ENCODE measurements around the gene MGAT5B. TPM values are rescaled to one million over a fixed set of nuclear protein-coding genes. Genes with fewer than 3 reads are reported as not detected.

MGAT5B gene
- total RNA-seq, 5 donors from 2014 or later (not counting 1 experiment from before 2014, with no cell fraction given), result 0.15 to 2.4 (median 0.79) TPM

GRCh38 chr17:76872221-76872873 lies 4.1 kb downstream of the MGAT5B start:
- WGBS (ENCODE audit: insufficient coverage), result 54% methylated on average over 13 of the region's 14 CpGs
- POLR2A ChIA-PET, result no interaction called here
- no peak overlapping the region for H3K4me3 ChIP-seq (ENCODE audit: control insufficient read depth in 1 of 2, extremely low read depth in 1 of 2, low read length in 1 of 2)

GRCh38 chr17:76872874-76873221 lies 4.6 kb downstream of the MGAT5B start:
- Mint-ChIP-seq H3K27me3 (peaks cover 10 to 15% of the 10 kb centered on the region in 2 donors), H3K27ac (no peak overlapping the region), H3K9me3 (peaks cover 0 to 7% (median 6%) of the 10 kb centered on the region in 3 donors), H3K36me3 (peaks cover 3% of the 10 kb centered on the region), H3K4me1 (peaks cover 6 to 9% (median 7%) of the 10 kb centered on the region in 3 donors), H3K4me3 (no peak overlapping the region)
- Histone ChIP-seq H3K4me3 (ENCODE audit: control insufficient read depth in 1 of 2, extremely low read depth in 1 of 2, low read length in 1 of 2) (no peak overlapping the region), H3K36me3 (ENCODE audit: control insufficient read depth in 2 of 2, extremely low read depth in 1 of 2, insufficient read depth in 1 of 2, low read length in 1 of 2) (no peaks in the 10 kb centered on the region), H3K27me3 (replicated peaks in 1 of 2; ENCODE audit: control insufficient read depth in 2 of 2, extremely low read depth in 1 of 2, insufficient read depth in 2 of 2, low read length in 1 of 2) (peaks cover 0 to 36% of the 10 kb centered on the region in 2 experiments), H3K4me1 (ENCODE audit: control insufficient read depth in 1 of 2, extremely low read depth in 1 of 2, insufficient read depth in 2 of 2, low read length in 2 of 2) (peaks cover 2 to 15% of the 10 kb centered on the region in 2 experiments), H3K9me3 (no peaks in the 10 kb centered on the region), H3K27ac (ENCODE audit: low read length) (no peak overlapping the region)
- DNase-seq, result no peak
- ATAC-seq (replicated peaks in 1 of 4), result no peak
- ChIA-PET CTCF (interaction anchor here in 1 of 2 donors (0.7 to 1.2 kb wide), 2 partner anchors 184 to 734 kb away, joined by 3 read pairs; no protein-coding TSS in a partner anchor), POLR2A (no interaction called here)
- WGBS (ENCODE audit: insufficient coverage), result 71% methylated on average over 4 of the region's 9 CpGs

More at GRCh38 chr17:76872221-76872873, 4.1 kb downstream of the MGAT5B start:
- peaks cover 15 to 18% of the 10 kb centered on the region in 2 donors for H3K27me3 Mint-ChIP-seq
- peaks cover 3% of the 10 kb centered on the region for H3K36me3 Mint-ChIP-seq
- peaks cover 6 to 13% (median 11%) of the 10 kb centered on the region in 3 donors for H3K4me1 Mint-ChIP-seq
- Histone ChIP-seq H3K36me3 (ENCODE audit: control insufficient read depth in 2 of 2, extremely low read depth in 1 of 2, insufficient read depth in 1 of 2, low read length in 1 of 2) (no peaks in the 10 kb centered on the region), H3K27ac (ENCODE audit: low read length) (no peak overlapping the region), H3K27me3 (replicated peaks in 1 of 2; ENCODE audit: control insufficient read depth in 2 of 2, extremely low read depth in 1 of 2, insufficient read depth in 2 of 2, low read length in 1 of 2) (peaks cover 0 to 39% of the 10 kb centered on the region in 2 experiments), H3K4me1 (ENCODE audit: control insufficient read depth in 1 of 2, extremely low read depth in 1 of 2, insufficient read depth in 2 of 2, low read length in 2 of 2) (peaks cover 2 to 18% of the 10 kb centered on the region in 2 experiments), H3K9me3 (no peaks in the 10 kb centered on the region)
- H3K9me3 Mint-ChIP-seq, result peaks cover 0 to 7% (median 6%) of the 10 kb centered on the region in 3 donors
- DNase-seq (peak in 12 of 35 experiments; percentile 4 to 38 (median 14)), ATAC-seq (replicated peaks in 1 of 4) (peak in 1 of 4 experiments; percentile 23)
- CTCF ChIA-PET, result interaction anchor here in 1 of 2 donors (1.2 kb wide), 1 partner anchor 184 kb away, joined by 3 read pairs; no protein-coding TSS in a partner anchor
- no peak overlapping the region for H3K4me3 Mint-ChIP-seq
- no peak overlapping the region for H3K27ac Mint-ChIP-seq

- no peaks in the 10 kb centered on the region for H3K9me3 ChIP-seq
- ATAC-seq (replicated peaks in 1 of 4) (no peak), DNase-seq (no peak)
- peaks cover 0 to 40% of the 10 kb centered on the region in 2 experiments for H3K27me3 ChIP-seq (replicated peaks in 1 of 2; ENCODE audit: control insufficient read depth in 2 of 2, extremely low read depth in 1 of 2, insufficient read depth in 2 of 2, low read length in 1 of 2)
- H3K9me3 Mint-ChIP-seq, result peaks cover 0 to 7% (median 6%) of the 10 kb centered on the region in 3 donors
- ChIA-PET POLR2A (no interaction called here), CTCF (no interaction called here)
- peaks cover 3% of the 10 kb centered on the region for H3K36me3 Mint-ChIP-seq
- H3K4me3 Mint-ChIP-seq, result no peak overlapping the region
- no CpG with 5 or more reads among the region's 4 CpGs for WGBS (ENCODE audit: insufficient coverage)
- peaks cover 9 to 14% of the 10 kb centered on the region in 2 donors for H3K27me3 Mint-ChIP-seq
- peaks cover 6 to 8% (median 6%) of the 10 kb centered on the region in 3 donors for H3K4me1 Mint-ChIP-seq
- no peak overlapping the region for H3K27ac ChIP-seq (ENCODE audit: low read length)
- H3K27ac Mint-ChIP-seq, result no peak overlapping the region
- no peaks in the 10 kb centered on the region for H3K36me3 ChIP-seq (ENCODE audit: control insufficient read depth in 2 of 2, extremely low read depth in 1 of 2, insufficient read depth in 1 of 2, low read length in 1 of 2)
- H3K4me1 ChIP-seq (ENCODE audit: control insufficient read depth in 1 of 2, extremely low read depth in 1 of 2, insufficient read depth in 2 of 2, low read length in 2 of 2), result peaks cover under 1 to 11% of the 10 kb centered on the region in 2 experiments
- no peak overlapping the region for H3K4me3 ChIP-seq (ENCODE audit: control insufficient read depth in 1 of 2, extremely low read depth in 1 of 2, low read length in 1 of 2)
Measured at GRCh38 chr17:76873856-76874255, 5.7 kb downstream of the MGAT5B start.

- peaks cover 0 to 32% of the 10 kb centered on the region in 2 experiments for H3K27me3 ChIP-seq (replicated peaks in 1 of 2; ENCODE audit: control insufficient read depth in 2 of 2, extremely low read depth in 1 of 2, insufficient read depth in 2 of 2, low read length in 1 of 2)
- ChIA-PET POLR2A (no interaction called here), CTCF (no interaction called here)
- no peak overlapping the region for H3K4me3 Mint-ChIP-seq
- H3K27me3 Mint-ChIP-seq, result peaks cover 2% of the 10 kb centered on the region in 2 donors
- no peaks in the 10 kb centered on the region for H3K4me1 ChIP-seq (ENCODE audit: control insufficient read depth in 1 of 2, extremely low read depth in 1 of 2, insufficient read depth in 2 of 2, low read length in 2 of 2)
- no peak overlapping the region for H3K27ac ChIP-seq (ENCODE audit: low read length)
- H3K36me3 ChIP-seq (ENCODE audit: control insufficient read depth in 2 of 2, extremely low read depth in 1 of 2, insufficient read depth in 1 of 2, low read length in 1 of 2), result no peaks in the 10 kb centered on the region
- 83% methylated on average over 3 of the region's 9 CpGs for WGBS (ENCODE audit: insufficient coverage)
- DNase-seq (no peak), ATAC-seq (replicated peaks in 1 of 4) (no peak)
- no peak overlapping the region for H3K4me3 ChIP-seq (ENCODE audit: control insufficient read depth in 1 of 2, extremely low read depth in 1 of 2, low read length in 1 of 2)
- H3K4me1 Mint-ChIP-seq, result peaks cover under 1 to 4% (median 3%) of the 10 kb centered on the region in 3 donors
- no peak overlapping the region for H3K27ac Mint-ChIP-seq
- H3K9me3 ChIP-seq, result no peaks in the 10 kb centered on the region
- peaks cover 3% of the 10 kb centered on the region for H3K36me3 Mint-ChIP-seq
- peaks cover 0 to 7% (median 6%) of the 10 kb centered on the region in 3 donors for H3K9me3 Mint-ChIP-seq
Measured at GRCh38 chr17:76877437-76877836, 9.2 kb downstream of the MGAT5B start.

- 96% methylated on average over 3 of the region's 6 CpGs for WGBS (ENCODE audit: insufficient coverage)
Measured at GRCh38 chr17:76878568-76878967, 10.4 kb downstream of the MGAT5B start.

GRCh38 chr17:76879254-76879653 lies 11.1 kb downstream of the MGAT5B start:
- Mint-ChIP-seq H3K27ac (no peak overlapping the region), H3K9me3 (peaks cover 0 to 7% (median 6%) of the 10 kb centered on the region in 3 donors)
- no peak for ATAC-seq (replicated peaks in 1 of 4)

More at GRCh38 chr17:76878568-76878967, 10.4 kb downstream of the MGAT5B start:
- no peak overlapping the region for H3K27ac Mint-ChIP-seq
- H3K36me3 Mint-ChIP-seq, result peaks cover 3% of the 10 kb centered on the region
- no peak overlapping the region for H3K4me3 Mint-ChIP-seq
- POLR2A ChIA-PET, result no interaction called here
- Histone ChIP-seq H3K4me3 (ENCODE audit: control insufficient read depth in 1 of 2, extremely low read depth in 1 of 2, low read length in 1 of 2) (no peak overlapping the region), H3K36me3 (ENCODE audit: control insufficient read depth in 2 of 2, extremely low read depth in 1 of 2, insufficient read depth in 1 of 2, low read length in 1 of 2) (no peaks in the 10 kb centered on the region), H3K9me3 (no peaks in the 10 kb centered on the region), H3K27ac (ENCODE audit: low read length) (no peak overlapping the region), H3K27me3 (replicated peaks in 1 of 2; ENCODE audit: control insufficient read depth in 2 of 2, extremely low read depth in 1 of 2, insufficient read depth in 2 of 2, low read length in 1 of 2) (peaks cover 0 to 30% of the 10 kb centered on the region in 2 experiments), H3K4me1 (ENCODE audit: control insufficient read depth in 1 of 2, extremely low read depth in 1 of 2, insufficient read depth in 2 of 2, low read length in 2 of 2) (no peaks in the 10 kb centered on the region)
- ATAC-seq (replicated peaks in 1 of 4), result no peak
- H3K9me3 Mint-ChIP-seq, result peaks cover 0 to 7% (median 6%) of the 10 kb centered on the region in 3 donors
- peaks cover 0 to 2% of the 10 kb centered on the region in 2 donors for H3K27me3 Mint-ChIP-seq
- CTCF ChIA-PET, result interaction anchor here in 1 of 2 donors (1.3 kb wide), 1 partner anchor 178 kb away, joined by 5 read pairs; no protein-coding TSS in a partner anchor
- no peak for DNase-seq
- no peaks in the 10 kb centered on the region for H3K4me1 Mint-ChIP-seq

More at GRCh38 chr17:76879254-76879653, 11.1 kb downstream of the MGAT5B start:
- no peak for DNase-seq
- 82% methylated on average over 7 of the region's 14 CpGs for WGBS (ENCODE audit: insufficient coverage)
- no peak overlapping the region for H3K4me3 ChIP-seq (ENCODE audit: control insufficient read depth in 1 of 2, extremely low read depth in 1 of 2, low read length in 1 of 2)
- H3K36me3 ChIP-seq (ENCODE audit: control insufficient read depth in 2 of 2, extremely low read depth in 1 of 2, insufficient read depth in 1 of 2, low read length in 1 of 2), result no peaks in the 10 kb centered on the region
- POLR2A ChIA-PET, result interaction anchor here (0.5 to 0.7 kb wide), 2 partner anchors 21 to 152 kb away, joined by 3 read pairs; no protein-coding TSS in a partner anchor
- H3K9me3 ChIP-seq, result no peaks in the 10 kb centered on the region
- Mint-ChIP-seq H3K27me3 (peaks cover 0 to 2% of the 10 kb centered on the region in 2 donors), H3K4me1 (no peaks in the 10 kb centered on the region), H3K36me3 (peaks cover 3% of the 10 kb centered on the region), H3K4me3 (no peak overlapping the region)
- CTCF ChIA-PET, result interaction anchor here (0.5 to 1.3 kb wide), 2 partner anchors 177 to 445 kb away, joined by 5 to 13 read pairs; no protein-coding TSS in a partner anchor
- H3K27ac ChIP-seq (ENCODE audit: low read length), result no peak overlapping the region
- H3K4me1 ChIP-seq (ENCODE audit: control insufficient read depth in 1 of 2, extremely low read depth in 1 of 2, insufficient read depth in 2 of 2, low read length in 2 of 2), result no peaks in the 10 kb centered on the region
- H3K27me3 ChIP-seq (replicated peaks in 1 of 2; ENCODE audit: control insufficient read depth in 2 of 2, extremely low read depth in 1 of 2, insufficient read depth in 2 of 2, low read length in 1 of 2), result peaks cover 0 to 30% of the 10 kb centered on the region in 2 experiments

Measured in T-cell (primary cell).